ENCODE results near the gene ST7L.

- TF ChIP-seq, protein P1, sequence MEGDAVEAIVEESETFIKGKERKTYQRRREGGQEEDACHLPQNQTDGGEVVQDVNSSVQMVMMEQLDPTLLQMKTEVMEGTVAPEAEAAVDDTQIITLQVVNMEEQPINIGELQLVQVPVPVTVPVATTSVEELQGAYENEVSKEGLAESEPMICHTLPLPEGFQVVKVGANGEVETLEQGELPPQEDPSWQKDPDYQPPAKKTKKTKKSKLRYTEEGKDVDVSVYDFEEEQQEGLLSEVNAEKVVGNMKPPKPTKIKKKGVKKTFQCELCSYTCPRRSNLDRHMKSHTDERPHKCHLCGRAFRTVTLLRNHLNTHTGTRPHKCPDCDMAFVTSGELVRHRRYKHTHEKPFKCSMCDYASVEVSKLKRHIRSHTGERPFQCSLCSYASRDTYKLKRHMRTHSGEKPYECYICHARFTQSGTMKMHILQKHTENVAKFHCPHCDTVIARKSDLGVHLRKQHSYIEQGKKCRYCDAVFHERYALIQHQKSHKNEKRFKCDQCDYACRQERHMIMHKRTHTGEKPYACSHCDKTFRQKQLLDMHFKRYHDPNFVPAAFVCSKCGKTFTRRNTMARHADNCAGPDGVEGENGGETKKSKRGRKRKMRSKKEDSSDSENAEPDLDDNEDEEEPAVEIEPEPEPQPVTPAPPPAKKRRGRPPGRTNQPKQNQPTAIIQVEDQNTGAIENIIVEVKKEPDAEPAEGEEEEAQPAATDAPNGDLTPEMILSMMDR (IDR thresholded peaks at IDR 0.05; ENCODE audit: low read depth, low read length), result no peak
- no peak for TF ChIP-seq EZH2phosphoT487 (IDR thresholded peaks at IDR 0.05; ENCODE audit: low read depth)
Observed at GRCh38 chr1:112546076-112546475, 72.9 kb downstream of the ST7L start.
